ENCODE measurements around the gene ABCA9.

The ABCA9 gene

DNA sequence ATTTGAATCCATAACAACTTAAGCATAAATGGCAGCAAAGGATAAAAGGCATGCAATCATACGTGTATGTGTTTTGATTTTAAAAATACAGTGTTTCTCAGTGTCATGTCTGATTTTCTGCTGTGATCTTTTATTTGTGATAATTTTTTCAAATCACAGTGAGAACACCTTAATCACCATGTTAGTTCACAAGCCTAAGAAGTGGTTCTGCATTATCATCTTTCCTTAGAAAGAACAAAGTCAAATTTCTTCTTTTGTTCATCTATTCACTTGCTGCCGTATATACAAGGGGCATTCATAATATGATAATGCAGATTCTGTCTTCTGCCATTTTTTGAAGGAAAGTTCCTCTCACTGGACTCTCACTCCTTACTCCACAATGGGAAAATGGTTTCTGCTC lies 33.3 kb upstream of the ABCA9 start:
- Histone ChIP-seq H3K27me3 (no peaks in the 10 kb centered on the region), H3K9me3 (no peaks in the 10 kb centered on the region), H3K4me1 (no peaks in the 10 kb centered on the region), H3K4me3 (ENCODE audit: low read depth, low read length) (no peak overlapping the region), H3K36me3 (no peaks in the 10 kb centered on the region)
- no peak for DNase-seq
- TF ChIP-seq, protein P1, sequence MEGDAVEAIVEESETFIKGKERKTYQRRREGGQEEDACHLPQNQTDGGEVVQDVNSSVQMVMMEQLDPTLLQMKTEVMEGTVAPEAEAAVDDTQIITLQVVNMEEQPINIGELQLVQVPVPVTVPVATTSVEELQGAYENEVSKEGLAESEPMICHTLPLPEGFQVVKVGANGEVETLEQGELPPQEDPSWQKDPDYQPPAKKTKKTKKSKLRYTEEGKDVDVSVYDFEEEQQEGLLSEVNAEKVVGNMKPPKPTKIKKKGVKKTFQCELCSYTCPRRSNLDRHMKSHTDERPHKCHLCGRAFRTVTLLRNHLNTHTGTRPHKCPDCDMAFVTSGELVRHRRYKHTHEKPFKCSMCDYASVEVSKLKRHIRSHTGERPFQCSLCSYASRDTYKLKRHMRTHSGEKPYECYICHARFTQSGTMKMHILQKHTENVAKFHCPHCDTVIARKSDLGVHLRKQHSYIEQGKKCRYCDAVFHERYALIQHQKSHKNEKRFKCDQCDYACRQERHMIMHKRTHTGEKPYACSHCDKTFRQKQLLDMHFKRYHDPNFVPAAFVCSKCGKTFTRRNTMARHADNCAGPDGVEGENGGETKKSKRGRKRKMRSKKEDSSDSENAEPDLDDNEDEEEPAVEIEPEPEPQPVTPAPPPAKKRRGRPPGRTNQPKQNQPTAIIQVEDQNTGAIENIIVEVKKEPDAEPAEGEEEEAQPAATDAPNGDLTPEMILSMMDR (IDR thresholded peaks at IDR 0.05; ENCODE audit: low read depth, low read length), result no peak

DNA sequence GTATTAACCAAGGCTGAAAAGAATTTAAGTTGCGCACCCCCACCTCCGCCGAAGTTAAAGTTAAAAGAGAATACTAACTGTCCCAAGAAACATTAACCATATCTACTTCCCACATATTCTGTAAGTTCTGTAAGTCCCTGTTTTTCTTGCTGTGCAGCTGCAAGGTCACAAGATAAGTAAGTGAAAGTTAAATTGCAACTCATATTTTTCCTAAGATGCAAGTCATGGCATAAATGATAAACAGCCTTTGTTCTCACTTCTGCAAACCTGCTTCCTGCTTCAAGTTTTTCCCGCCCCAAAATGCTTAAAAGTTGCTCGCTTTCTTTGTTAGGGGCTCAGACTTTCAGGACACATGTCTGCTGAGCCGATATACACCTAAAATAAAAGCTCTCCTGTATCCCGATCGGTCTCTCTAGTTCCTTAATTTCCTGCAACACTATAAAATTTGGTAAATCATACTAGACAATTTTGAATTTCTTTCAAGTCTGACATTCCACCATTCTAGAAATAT lies 32.6 kb upstream of the ABCA9 start:
- H3K9me3 ChIP-seq, result no peaks in the 10 kb centered on the region
- TF ChIP-seq, protein P1 (IDR thresholded peaks at IDR 0.05; ENCODE audit: low read depth, low read length), result no peak

DNA sequence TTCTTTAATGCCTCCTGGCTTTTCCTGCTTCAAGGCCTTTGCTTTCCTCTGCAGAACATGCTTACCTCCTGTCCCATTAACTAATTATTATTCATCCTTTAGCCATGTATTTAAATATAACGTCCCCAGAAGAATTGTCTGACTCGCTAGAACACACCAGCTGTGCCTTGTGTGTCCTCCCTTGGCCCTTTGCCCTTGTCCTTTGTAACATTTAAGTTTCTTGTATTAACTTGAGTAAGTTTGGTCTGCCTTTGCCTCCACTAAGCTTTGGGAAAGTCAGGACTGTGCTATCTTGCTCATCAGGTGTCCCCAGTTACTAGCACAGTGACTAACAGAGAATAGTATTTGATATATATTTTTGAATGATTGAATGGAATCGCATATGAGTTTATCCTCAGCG lies 29.6 kb upstream of the ABCA9 start:
- H3K36me3 ChIP-seq, result no peaks in the 10 kb centered on the region
- TF ChIP-seq, protein P1 (IDR thresholded peaks at IDR 0.05; ENCODE audit: low read depth, low read length), result no peak

More for the DNA sequence above, 32.6 kb upstream of the ABCA9 start:
- Histone ChIP-seq H3K36me3 (no peaks in the 10 kb centered on the region), H3K4me3 (ENCODE audit: low read depth, low read length) (no peak overlapping the region), H3K27me3 (no peaks in the 10 kb centered on the region), H3K4me1 (no peaks in the 10 kb centered on the region)
- DNase-seq, result no peak

DNA sequence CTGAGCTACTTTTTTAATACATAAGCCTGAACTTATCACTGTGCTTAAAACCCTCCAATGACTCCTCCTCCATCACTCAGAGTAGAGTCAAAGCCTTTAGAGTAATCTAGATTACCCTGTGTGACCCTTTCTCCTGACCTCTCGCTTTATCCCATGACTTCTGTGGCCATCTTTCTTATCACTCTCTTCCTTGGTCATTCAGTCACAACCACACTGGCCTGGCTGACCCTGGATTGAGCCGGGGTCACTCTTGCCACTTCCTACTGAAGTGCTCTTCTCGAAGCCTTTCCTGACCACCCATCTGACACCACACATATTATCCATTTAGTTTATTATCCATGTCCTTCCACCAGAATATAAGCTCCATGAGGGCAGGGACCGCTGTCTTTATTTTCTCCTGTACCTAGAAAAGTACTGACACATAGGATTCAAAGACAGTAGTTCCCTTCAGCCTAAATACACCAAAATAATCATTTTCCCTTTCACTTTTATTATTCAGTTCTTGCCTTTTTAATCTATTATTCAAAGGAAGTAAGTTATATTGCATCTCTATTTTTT lies 28.0 kb upstream of the ABCA9 start:
- H3K4me3 ChIP-seq (ENCODE audit: low read depth, low read length), result no peak overlapping the region
- no peaks in the 10 kb centered on the region for H3K9me3 ChIP-seq
- no peaks in the 10 kb centered on the region for H3K27me3 ChIP-seq
- no peaks in the 10 kb centered on the region for H3K4me1 ChIP-seq
- no peak for DNase-seq
- TF ChIP-seq, protein P1 (IDR thresholded peaks at IDR 0.05; ENCODE audit: low read depth, low read length), result no peak
- H3K36me3 ChIP-seq, result no peaks in the 10 kb centered on the region

More for the DNA sequence above, 29.6 kb upstream of the ABCA9 start:
- no peaks in the 10 kb centered on the region for H3K27me3 ChIP-seq
- H3K4me3 ChIP-seq (ENCODE audit: low read depth, low read length), result no peak overlapping the region
- no peak for DNase-seq
- no peaks in the 10 kb centered on the region for H3K9me3 ChIP-seq
- no peaks in the 10 kb centered on the region for H3K4me1 ChIP-seq

DNA sequence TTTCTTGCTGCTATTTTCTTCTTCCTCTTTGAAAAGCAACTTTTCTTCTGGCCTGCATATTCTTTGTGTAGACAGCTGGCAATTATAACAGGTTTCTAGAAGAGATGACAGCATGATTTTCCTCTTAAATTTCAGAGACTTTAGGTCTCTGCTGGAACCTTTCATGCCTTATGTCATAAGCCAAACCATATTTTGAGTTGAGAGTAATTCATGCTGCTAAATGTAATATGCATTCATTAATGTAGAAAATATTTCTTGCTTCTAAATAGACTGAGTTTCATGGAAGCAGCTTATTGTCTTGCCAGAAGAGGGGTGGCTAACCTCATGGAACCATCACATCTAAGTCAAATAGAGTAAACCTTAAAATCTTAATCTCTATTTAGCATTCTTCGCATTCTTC lies 25.9 kb upstream of the ABCA9 start:
- TF ChIP-seq, protein P1 (IDR thresholded peaks at IDR 0.05; ENCODE audit: low read depth, low read length), result no peak
- Histone ChIP-seq H3K9me3 (no peaks in the 10 kb centered on the region), H3K4me1 (no peaks in the 10 kb centered on the region), H3K36me3 (no peaks in the 10 kb centered on the region), H3K27me3 (no peaks in the 10 kb centered on the region), H3K4me3 (ENCODE audit: low read depth, low read length) (no peak overlapping the region)
- no peak for DNase-seq

DNA sequence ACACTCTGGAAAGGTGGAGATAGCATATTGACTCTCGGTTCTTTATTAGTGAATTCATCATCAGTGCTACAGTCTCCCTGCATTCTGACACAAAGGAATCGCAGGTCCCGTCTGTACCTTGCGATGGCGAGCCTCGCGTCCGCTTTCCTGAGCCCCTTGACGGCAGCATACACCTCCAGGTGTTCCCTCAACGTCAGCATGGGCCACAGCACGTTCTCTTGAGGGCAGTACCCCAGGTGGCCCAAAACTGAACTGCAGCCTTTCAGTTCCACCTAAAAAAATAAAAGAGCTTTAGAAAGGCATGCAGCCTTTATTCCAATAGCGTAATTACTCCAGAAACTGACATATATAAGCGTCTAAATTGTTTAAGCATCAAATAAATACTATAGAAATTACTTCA lies 24.2 kb upstream of the ABCA9 start:
- Histone ChIP-seq H3K36me3 (no peaks in the 10 kb centered on the region), H3K9me3 (no peaks in the 10 kb centered on the region), H3K27me3 (no peaks in the 10 kb centered on the region), H3K4me3 (ENCODE audit: low read depth, low read length) (no peak overlapping the region), H3K4me1 (no peaks in the 10 kb centered on the region)
- DNase-seq, result peak; percentile 8
- TF ChIP-seq, protein P1 (IDR thresholded peaks at IDR 0.05; ENCODE audit: low read depth, low read length), result peak; percentile 34

Measured in BE2C (cell line).